HL-60/S4 treated with phorbol 12-myristate 13-acetate at 8.2 ng/mL for 4 days and 3 days (cell line): Measurements from ENCODE around the gene PLK4.

Experiments used
- in situ Hi-C: fragments of 300-500 bp; cut with MboI; formaldehyde crosslinking; loops from 2 replicates; pipeline ENCODE4 v1.15.0; 2022; ENCODE audit warnings: low sequenced_read_pairs

Gene PLK4

GRCh38 chr4:127880763-127881562, at the start of gene PLK4:
TSS of gene PLK4 (plus strand) at chr4:127880893. CDS start at chr4:127881135, 242 bp downstream.
- in situ Hi-C loops = no loop called here

DNA sequence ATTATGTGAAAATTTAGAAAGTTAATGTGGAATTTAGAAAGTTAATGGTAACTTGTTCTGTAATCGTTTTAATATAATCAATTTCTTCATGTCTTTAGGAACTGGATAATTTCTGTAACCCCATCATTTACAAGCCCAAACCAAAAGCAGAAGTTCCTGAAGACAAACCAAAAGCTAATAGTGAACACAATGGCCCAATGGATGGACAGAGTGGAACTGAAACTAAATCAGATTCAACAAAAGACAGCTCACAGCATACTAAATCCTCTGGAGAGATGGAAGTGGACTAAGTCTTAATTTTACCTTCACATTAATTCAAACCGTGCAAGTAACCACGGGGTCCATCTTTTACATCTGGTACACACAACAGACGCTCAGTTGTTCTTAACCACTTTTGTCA, 48.1 kb upstream of the PLK4 start:
- in situ Hi-C loops = no loop called here

DNA sequence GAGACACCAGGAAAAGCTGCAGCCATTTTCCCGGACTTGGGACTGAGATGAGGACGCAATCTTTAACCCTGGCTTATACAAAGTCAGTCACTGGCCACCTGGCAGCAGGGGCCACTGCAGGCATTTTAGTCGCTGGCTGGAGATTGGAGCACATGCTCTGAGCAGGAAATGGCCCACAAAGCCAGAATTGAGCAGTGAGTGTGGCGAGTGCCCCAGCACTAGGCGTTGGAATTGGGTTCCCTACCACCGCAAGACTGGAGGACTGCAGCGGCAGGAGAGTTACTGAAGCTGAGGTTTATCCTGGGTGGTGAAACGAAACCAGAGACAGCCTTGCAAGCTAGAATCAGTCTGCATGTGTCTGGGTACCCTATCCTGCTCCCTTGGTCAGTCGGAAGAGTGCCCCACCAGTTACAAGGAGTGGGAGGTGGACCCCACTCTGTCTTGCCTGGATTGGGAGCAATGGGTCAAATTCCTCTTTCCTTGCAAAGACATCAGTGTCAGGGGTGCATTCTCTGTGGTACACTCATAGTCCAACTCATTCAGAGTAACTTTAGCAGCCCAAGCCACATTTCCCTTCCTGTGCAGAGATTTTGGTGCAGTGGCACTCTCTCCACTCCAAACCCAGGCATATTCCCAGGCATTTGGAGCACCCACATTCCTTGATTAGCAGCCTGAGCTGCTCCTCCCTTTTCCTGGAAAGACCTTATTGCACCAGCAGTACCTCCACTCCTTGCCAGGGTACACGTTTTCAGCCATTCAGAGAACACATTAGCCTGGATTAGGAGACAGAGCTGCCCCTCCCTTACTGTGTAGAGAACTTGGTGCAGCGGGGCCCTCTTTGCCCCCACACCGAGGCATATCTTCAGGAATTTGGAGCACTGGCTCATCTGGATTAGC, 36.7 kb upstream of the PLK4 start:
- in situ Hi-C loops = no loop called here

GRCh38 chr4:127844601-127845116, 36.0 kb upstream of the PLK4 start:
- in situ Hi-C loops = no loop called here

GRCh38 chr4:127846061-127846460, 34.6 kb upstream of the PLK4 start:
- in situ Hi-C loops = no loop called here

- in situ Hi-C loops = no loop called here
Observed at GRCh38 chr4:127846765-127847164, 33.9 kb upstream of the PLK4 start.

- in situ Hi-C loops = no loop called here
Observed at GRCh38 chr4:127849505-127850234, 31.0 kb upstream of the PLK4 start.

DNA sequence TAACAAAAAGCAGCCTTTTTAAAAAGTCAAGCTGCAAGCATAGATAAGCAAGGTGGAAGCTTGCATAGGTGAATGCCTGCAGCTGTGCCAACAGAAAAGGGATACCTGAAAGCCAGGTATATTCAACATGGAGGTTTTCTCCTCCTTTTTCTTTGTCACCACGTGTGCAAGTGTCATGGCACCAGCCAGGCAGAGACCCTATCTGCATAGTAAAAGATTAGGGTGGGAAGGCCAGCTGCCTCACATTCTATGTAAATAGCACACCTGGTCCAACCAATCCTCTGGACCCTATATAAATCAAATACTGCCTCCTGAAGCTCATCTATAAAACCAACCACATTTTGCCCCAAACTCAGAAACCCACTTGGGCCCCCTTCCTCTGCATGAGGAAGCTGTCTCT, 28.0 kb upstream of the PLK4 start:
- in situ Hi-C loops = no loop called here

GRCh38 chr4:127856196-127856812, 24.4 kb upstream of the PLK4 start:
- in situ Hi-C loops = no loop called here

- in situ Hi-C loops = no loop called here
Observed at GRCh38 chr4:127856813-127857447, 23.8 kb upstream of the PLK4 start.

- in situ Hi-C loops = no loop called here
Observed at GRCh38 chr4:127857641-127858040, 23.1 kb upstream of the PLK4 start.

DNA sequence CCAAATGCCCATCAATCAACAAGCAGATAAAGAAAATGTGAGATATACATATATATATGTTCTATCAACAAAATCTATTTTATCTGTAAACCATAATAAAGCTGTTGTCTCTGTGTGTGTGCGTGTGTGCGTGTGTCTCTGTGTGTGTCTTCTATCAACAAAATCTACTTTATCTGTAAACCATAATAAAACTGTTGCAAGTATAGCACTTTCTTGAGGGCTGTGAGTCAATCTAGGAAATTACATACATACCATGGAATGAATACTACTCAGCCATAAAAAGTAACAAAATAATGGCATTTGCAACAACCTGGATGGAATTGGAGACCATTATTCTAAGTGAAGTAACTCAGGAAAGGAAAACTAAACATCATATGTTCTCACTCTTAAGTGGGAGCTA, 12.5 kb upstream of the PLK4 start:
- in situ Hi-C loops = no loop called here

DNA sequence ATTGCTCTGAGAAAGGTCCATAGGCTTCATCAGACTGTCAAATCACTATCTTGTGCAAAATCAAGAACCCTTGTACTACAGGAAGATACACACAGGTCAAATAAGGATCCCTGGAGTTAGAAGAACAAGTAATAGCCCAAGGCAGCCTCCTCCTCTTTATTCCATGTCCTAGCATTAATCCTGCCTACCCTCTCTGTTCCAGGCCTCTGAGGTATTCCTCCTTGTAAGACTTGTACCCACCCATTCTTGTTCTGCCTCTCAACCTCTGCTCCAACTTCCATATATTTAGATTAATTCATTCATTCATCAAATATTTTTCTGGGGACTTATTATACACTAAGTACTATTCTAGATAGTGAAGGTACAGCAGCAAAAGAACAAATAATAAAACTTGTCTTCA, 10.4 kb upstream of the PLK4 start:
- in situ Hi-C loops = no loop called here

DNA sequence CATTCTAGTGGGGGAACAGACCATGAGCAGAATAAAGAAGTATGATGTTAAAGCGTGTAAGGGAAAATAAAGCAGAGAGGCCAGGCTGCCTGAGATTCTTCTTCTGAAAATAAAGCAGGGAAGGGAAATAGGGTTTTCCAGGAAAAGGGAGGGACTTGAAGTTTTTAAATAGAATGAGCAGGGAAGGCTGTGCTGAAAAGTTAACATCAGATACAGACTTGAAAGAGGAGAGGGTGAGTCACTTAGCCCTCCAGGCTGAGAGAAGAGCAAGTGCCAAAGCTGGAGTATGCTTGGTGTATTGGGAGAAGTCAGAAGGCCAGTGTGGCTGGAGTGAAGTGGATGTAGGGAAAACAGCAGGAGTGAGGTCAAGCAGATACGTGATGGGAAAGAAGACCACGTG, 10.0 kb upstream of the PLK4 start:
- in situ Hi-C loops = no loop called here

- in situ Hi-C loops = no loop called here
Observed at GRCh38 chr4:127875791-127876190, 4.9 kb upstream of the PLK4 start.

DNA sequence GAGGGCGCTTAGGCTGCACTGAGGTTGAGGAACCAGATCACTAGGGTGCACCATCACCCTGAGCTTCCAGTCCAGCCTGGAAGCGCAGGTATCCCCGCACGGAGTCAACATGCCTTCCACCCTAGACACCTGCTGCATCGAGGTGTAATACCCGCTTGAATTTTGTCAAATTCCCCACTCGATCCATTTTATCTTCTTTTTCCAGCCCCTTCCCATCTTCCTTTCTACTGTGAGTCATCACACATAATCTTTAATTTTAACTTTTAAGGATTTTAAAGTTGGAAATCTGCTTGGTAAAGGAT, 821 bp downstream of the PLK4 start:
- in situ Hi-C loops = no loop called here

DNA sequence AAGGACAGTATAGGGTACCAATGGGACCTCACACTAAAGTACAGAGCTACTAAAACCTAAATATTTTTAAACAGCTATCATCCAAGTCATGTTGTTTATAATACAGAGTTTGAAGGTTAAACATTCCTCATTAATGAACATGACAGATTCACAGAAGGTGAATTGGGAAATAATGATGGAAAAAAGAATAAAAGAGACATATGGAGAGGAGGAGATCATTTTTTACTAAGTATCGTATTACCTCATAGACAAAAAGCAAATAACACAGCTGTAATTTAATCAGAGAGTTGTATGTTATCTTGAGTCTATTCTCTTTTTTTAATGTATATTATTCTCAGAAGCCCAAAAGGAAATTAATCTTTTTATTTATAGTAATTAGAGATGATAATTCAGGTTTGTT, 7.9 kb downstream of the PLK4 start:
- in situ Hi-C loops = no loop called here

DNA sequence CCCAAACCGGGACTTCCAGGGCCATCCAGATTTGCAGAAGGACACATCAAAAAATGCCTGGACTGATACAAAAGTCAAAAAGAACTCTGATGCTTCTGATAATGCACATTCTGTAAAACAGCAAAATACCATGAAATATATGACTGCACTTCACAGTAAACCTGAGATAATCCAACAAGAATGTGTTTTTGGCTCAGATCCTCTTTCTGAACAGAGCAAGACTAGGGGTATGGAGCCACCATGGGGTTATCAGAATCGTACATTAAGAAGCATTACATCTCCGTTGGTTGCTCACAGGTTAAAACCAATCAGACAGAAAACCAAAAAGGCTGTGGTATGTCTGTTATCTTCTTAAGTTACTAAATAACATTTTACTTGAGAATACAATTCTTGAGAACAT, 9.2 kb downstream of the PLK4 start:
- in situ Hi-C loops = no loop called here

DNA sequence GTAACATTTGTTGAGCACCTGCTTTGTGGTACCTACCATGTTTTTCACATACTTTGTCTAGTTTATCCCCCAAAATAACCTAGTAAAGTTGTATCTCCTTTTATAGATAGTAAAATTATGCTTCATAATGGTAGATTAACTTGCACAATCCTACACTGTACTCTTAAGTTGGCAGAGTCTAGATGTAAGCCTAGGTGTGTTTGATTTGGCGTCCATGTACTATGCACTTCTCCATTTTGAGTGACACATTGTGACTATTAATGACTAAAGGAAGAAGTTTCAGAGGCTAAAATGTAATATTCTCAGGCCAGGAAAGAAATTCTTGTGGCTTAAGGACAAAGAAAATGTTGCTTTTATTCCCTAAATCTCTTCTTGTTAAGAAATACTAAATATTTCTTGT, 15.4 kb downstream of the PLK4 start:
- in situ Hi-C loops = no loop called here

- in situ Hi-C loops = no loop called here
Observed at GRCh38 chr4:127896528-127896927, 15.8 kb downstream of the PLK4 start.
